B cell (primary cell): ENCODE results near the gene NELL2. TPM values are rescaled to one million over a fixed set of nuclear protein-coding genes. Genes with fewer than 3 reads are reported as not detected.

Experiments used
- ATAC-seq: fragments of 200-7000 bp; cut with Tn5 transposase; one replicate; pipeline ENCODE4 v1.10.0; 2021; ENCODE audit warnings: low read depth, mild to moderate bottlenecking, moderate number of reproducible peaks, moderate library complexity
- CTCF ChIA-PET: fragments of 350-600 bp; sonication (Branson Sonifier 250); formaldehyde crosslinking; loops from one replicate; lab custom pipeline; 2021; ENCODE audit warnings: antibody characterized with exemption, inconsistent platforms; lab: Charles Lee
- POLR2A ChIA-PET: fragments of 350-600 bp; sonication (Branson Sonifier 250); formaldehyde crosslinking; loops from one replicate; lab custom pipeline; 2021; ENCODE audit warnings: antibody characterized with exemption; lab: Charles Lee
- DNase-seq: peaks from one replicate; pipeline ENCODE4 v3.0.0; 2013
- H2AFZ ChIP-seq: 2 replicates; pipeline ENCODE4 v1.6.1; 2012; ENCODE audit warnings: mild to moderate bottlenecking, low read depth, low read length; ENCODE audit not compliant: insufficient read depth, poor library complexity, severe bottlenecking
- H3K27ac ChIP-seq, 2 donors: 1 replicate in 1 of 2; 2 replicates in 1 of 2; pipeline ENCODE4 v1.5.1; 2012 to 2013; ENCODE audit warnings: low read length in 2 of 2, mild to moderate bottlenecking in 2 of 2, moderate library complexity in 1 of 2
- H3K27me3 ChIP-seq, 4 experiments: fragments of 200-600 bp in 1 of 4; sonication (generic) in 1 of 4; replicated peaks in 1 of 4; 1 replicate in 2 of 4; 2 replicates in 2 of 4; pipeline versions ENCODE4 v1.6.1 to v1.7.0; 2013 to 2016; ENCODE audit warnings: low read length in 3 of 4, mild to moderate bottlenecking in 2 of 4, mixed read lengths in 1 of 4, moderate library complexity in 1 of 4; ENCODE audit not compliant: insufficient read depth in 4 of 4, control insufficient read depth in 3 of 4; ENCODE audit errors: control extremely low read depth in 1 of 4
- H3K36me3 ChIP-seq, 2 experiments: replicated peaks in 1 of 2; 1 replicate in 1 of 2; 2 replicates in 1 of 2; pipeline versions ENCODE4 v1.6.1 to v1.7.1; 2013; ENCODE audit warnings: low read length in 1 of 2; ENCODE audit not compliant: insufficient read depth in 2 of 2, control insufficient read depth in 1 of 2; ENCODE audit errors: control extremely low read depth in 1 of 2, extremely low read depth in 1 of 2
- H3K4me1 ChIP-seq, 2 donors: fragments of 200-600 bp in 1 of 2; sonication (generic) in 1 of 2; 1 replicate in 1 of 2; 2 replicates in 1 of 2; pipeline versions ENCODE4 v1.5.1 to v1.6.1; 2013 to 2017; ENCODE audit warnings: low read length in 2 of 2; ENCODE audit not compliant: control insufficient read depth in 2 of 2, insufficient read depth in 2 of 2
- H3K4me2 ChIP-seq: replicated peaks from 2 replicates; pipeline ENCODE3; 2012; ENCODE audit warnings: mild to moderate bottlenecking, low read depth, low read length; ENCODE audit not compliant: poor library complexity, severe bottlenecking
- H3K4me3 ChIP-seq, 5 experiments: fragments of 200-600 bp in 1 of 5; sonication (generic) in 1 of 5; 1 replicate in 3 of 5; 2 replicates in 2 of 5; pipeline versions ENCODE4 v1.5.1 to v1.7.0; 2011 to 2016; ENCODE audit warnings: low read length in 4 of 5, mild to moderate bottlenecking in 4 of 5, low read depth in 2 of 5, control low read depth in 1 of 5, moderate library complexity in 1 of 5; ENCODE audit not compliant: insufficient read depth in 1 of 5; ENCODE audit errors: control extremely low read depth in 1 of 5, extremely low read depth in 1 of 5
- H3K79me2 ChIP-seq: fragments of 200-600 bp; sonication (generic); one replicate; pipeline ENCODE4 v1.6.0; 2016; ENCODE audit warnings: low read length; ENCODE audit not compliant: control insufficient read depth, insufficient read depth
- H3K9ac ChIP-seq: fragments of 200-600 bp; sonication (generic); 2 replicates; pipeline ENCODE4 v1.6.1; 2017; ENCODE audit warnings: mild to moderate bottlenecking, low read length, moderate library complexity
- H3K9me3 ChIP-seq, 3 donors: one replicate each; pipeline versions ENCODE4 v1.6.1 to v1.7.1; 2013; ENCODE audit warnings: low read length in 2 of 3; ENCODE audit not compliant: control insufficient read depth in 2 of 3, insufficient read depth in 1 of 3; ENCODE audit errors: control extremely low read depth in 1 of 3
- H4K20me1 ChIP-seq: 2 replicates; pipeline ENCODE4 v1.6.0; 2012; ENCODE audit warnings: mild to moderate bottlenecking, low read length; ENCODE audit not compliant: insufficient read depth, control insufficient read depth, poor library complexity, severe bottlenecking
- H3K27ac Mint-ChIP-seq: one replicate; pipeline ENCODE4 v1.8.0; 2021; ENCODE audit warnings: mixed read lengths
- H3K27me3 Mint-ChIP-seq: one replicate; pipeline ENCODE4 v1.8.0; 2021; ENCODE audit warnings: mixed read lengths
- H3K4me1 Mint-ChIP-seq: one replicate; pipeline ENCODE4 v1.8.0; 2021; ENCODE audit warnings: mixed read lengths
- H3K4me3 Mint-ChIP-seq: one replicate; pipeline ENCODE4 v1.8.0; 2021; ENCODE audit warnings: mixed read lengths
- H3K9me3 Mint-ChIP-seq: one replicate; pipeline ENCODE4 v1.8.0; 2022; ENCODE audit warnings: mixed read lengths; ENCODE audit not compliant: insufficient read depth
- EZH2 ChIP-seq: IDR thresholded peaks from 2 replicates; pipeline ENCODE4 v1.6.1; 2012; ENCODE audit warnings: borderline replicate concordance, low read depth, mild to moderate bottlenecking, moderate library complexity, low read length; ENCODE audit not compliant: insufficient read depth, poor library complexity, severe bottlenecking
- WGBS: methylation state at CpG from one replicate; pipeline ENCODE4 v1.1.5; 2013; ENCODE audit warnings: missing lambda C conversion rate; ENCODE audit not compliant: insufficient coverage; 5-methylcytosine and 5-hydroxymethylcytosine counted together
- intact Hi-C: fragments of 100-400 bp; cut with micrococcal nuclease; formaldehyde crosslinking; loops from one replicate; pipeline ENCODE4 v1.10.0; 2022
- polyA plus RNA-seq: library from polyadenylated mRNA; depleted of rRNA; stranded (reverse); fragments of >200 nt; gene quantifications from 2 replicates; pipeline ENCODE4 v1.2.3, GENCODE V29; 2012
- total RNA-seq, 2 donors: library from RNA; stranded (reverse); fragments of 120-200 nt in 1 of 2; gene quantifications; 1 replicate in 1 of 2; 2 replicates in 1 of 2; pipeline versions ENCODE4 v1.2.3 to v1.2.4, GENCODE V29; 2013 to 2022
- TF ChIP-seq, protein P1 (sequence below): fragments of 200-600 bp; IDR thresholded peaks from one replicate; pipeline ENCODE4 v1.8.0; 2022; ENCODE audit warnings: antibody characterized with exemption, mild to moderate bottlenecking

Gene NELL2
- total and polyA plus RNA-seq, 2 donors (not counting 1 experiment from before 2014, with no cell fraction given), result 0.22 TPM; not detected in 1

GRCh38 chr12:44816446-44817017 is 59.6 kb downstream of the NELL2 start:
- Mint-ChIP-seq H3K4me3 (no peak overlapping the region), H3K27me3 (no peaks in the 10 kb centered on the region), H3K9me3 (no peaks in the 10 kb centered on the region), H3K27ac (no peak overlapping the region), H3K4me1 (no peaks in the 10 kb centered on the region)
- H3K27me3 ChIP-seq, result no peaks in the 10 kb centered on the region
- H3K36me3 ChIP-seq, result no peaks in the 10 kb centered on the region
- no peak overlapping the region for H2AFZ ChIP-seq
- POLR2A ChIA-PET, result no interaction called here
- no peak for DNase-seq
- CTCF ChIA-PET, result no interaction called here
- no peaks in the 10 kb centered on the region for H3K79me2 ChIP-seq
- H3K4me1 ChIP-seq, result no peaks in the 10 kb centered on the region
- intact Hi-C loops, result no loop called here
- no peak overlapping the region for H3K9ac ChIP-seq
- TF ChIP-seq EZH2, result no peak
- TF ChIP-seq, protein P1, sequence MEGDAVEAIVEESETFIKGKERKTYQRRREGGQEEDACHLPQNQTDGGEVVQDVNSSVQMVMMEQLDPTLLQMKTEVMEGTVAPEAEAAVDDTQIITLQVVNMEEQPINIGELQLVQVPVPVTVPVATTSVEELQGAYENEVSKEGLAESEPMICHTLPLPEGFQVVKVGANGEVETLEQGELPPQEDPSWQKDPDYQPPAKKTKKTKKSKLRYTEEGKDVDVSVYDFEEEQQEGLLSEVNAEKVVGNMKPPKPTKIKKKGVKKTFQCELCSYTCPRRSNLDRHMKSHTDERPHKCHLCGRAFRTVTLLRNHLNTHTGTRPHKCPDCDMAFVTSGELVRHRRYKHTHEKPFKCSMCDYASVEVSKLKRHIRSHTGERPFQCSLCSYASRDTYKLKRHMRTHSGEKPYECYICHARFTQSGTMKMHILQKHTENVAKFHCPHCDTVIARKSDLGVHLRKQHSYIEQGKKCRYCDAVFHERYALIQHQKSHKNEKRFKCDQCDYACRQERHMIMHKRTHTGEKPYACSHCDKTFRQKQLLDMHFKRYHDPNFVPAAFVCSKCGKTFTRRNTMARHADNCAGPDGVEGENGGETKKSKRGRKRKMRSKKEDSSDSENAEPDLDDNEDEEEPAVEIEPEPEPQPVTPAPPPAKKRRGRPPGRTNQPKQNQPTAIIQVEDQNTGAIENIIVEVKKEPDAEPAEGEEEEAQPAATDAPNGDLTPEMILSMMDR, result no peak
- no peak for ATAC-seq
- H3K9me3 ChIP-seq, result no peaks in the 10 kb centered on the region
- H3K4me3 ChIP-seq, result no peak overlapping the region
- H4K20me1 ChIP-seq, result no peaks in the 10 kb centered on the region
- no peak overlapping the region for H3K4me2 ChIP-seq
- no peak overlapping the region for H3K27ac ChIP-seq
- no CpG with 5 or more reads among the region's 4 CpGs for WGBS

GRCh38 chr12:44812062-44812461 is 64.1 kb downstream of the NELL2 start:
- Mint-ChIP-seq H3K27ac (no peak overlapping the region), H3K27me3 (no peaks in the 10 kb centered on the region), H3K9me3 (no peaks in the 10 kb centered on the region), H3K4me1 (no peaks in the 10 kb centered on the region), H3K4me3 (no peak overlapping the region)
- Histone ChIP-seq H2AFZ (no peak overlapping the region), H3K4me1 (no peaks in the 10 kb centered on the region), H3K79me2 (no peaks in the 10 kb centered on the region), H3K27me3 (no peaks in the 10 kb centered on the region), H3K9ac (no peak overlapping the region), H3K4me3 (no peak overlapping the region), H3K9me3 (no peaks in the 10 kb centered on the region), H4K20me1 (no peaks in the 10 kb centered on the region), H3K36me3 (no peaks in the 10 kb centered on the region), H3K4me2 (no peak overlapping the region), H3K27ac (no peak overlapping the region)
- POLR2A ChIA-PET, result no interaction called here
- ATAC-seq, result no peak
- no peak for TF ChIP-seq EZH2
- TF ChIP-seq, protein P1, result peak; percentile 29
- WGBS, result no CpG with 5 or more reads among the region's 1 CpG
- DNase-seq, result peak; percentile 31
- CTCF ChIA-PET, result interaction anchor here (1.0 to 3.9 kb wide), 6 partner anchors 8 to 797 kb away, joined by 3 to 18 read pairs (median 3); no protein-coding TSS in a partner anchor
- intact Hi-C loops, result loop anchor here (1.0 kb wide), 1 partner anchor 119 kb away; no protein-coding TSS in a partner anchor
